Neural cell (in vitro differentiated cells): ENCODE data around the gene MSI2.

ENCODE experiments used
- CTCF ChIP-seq: fragments of 450-650 bp; IDR thresholded peaks from 2 replicates; pipeline ENCODE4 v1.5.1; 2014; ENCODE audit warnings: antibody characterized with exemption, mild to moderate bottlenecking, moderate library complexity; ENCODE audit not compliant: poor library complexity, severe bottlenecking
- EP300 ChIP-seq: fragments of 450-650 bp; conservative IDR thresholded peaks from 2 replicates; pipeline ENCODE4 v1.6.1; 2014; ENCODE audit warnings: antibody characterized with exemption, mild to moderate bottlenecking, moderate library complexity; ENCODE audit not compliant: poor library complexity, severe bottlenecking
- EZH2 ChIP-seq: fragments of 200-600, 300-800 bp; shearing (Covaris generic), sonication (generic); IDR thresholded peaks from 2 replicates; pipeline ENCODE4 v1.6.1; 2014; ENCODE audit warnings: antibody characterized with exemption, low read length, borderline replicate concordance, mild to moderate bottlenecking; ENCODE audit not compliant: insufficient read depth, poor library complexity, severe bottlenecking
- MXI1 ChIP-seq: fragments of 450-650 bp; conservative IDR thresholded peaks from 2 replicates; pipeline ENCODE4 v1.6.1; 2014; ENCODE audit warnings: antibody characterized with exemption, mild to moderate bottlenecking; ENCODE audit not compliant: poor library complexity, severe bottlenecking
- SMC3 ChIP-seq: fragments of 450-650 bp; conservative IDR thresholded peaks from 2 replicates; pipeline ENCODE4 v1.6.1; 2014; ENCODE audit warnings: antibody characterized with exemption, mild to moderate bottlenecking, moderate library complexity; ENCODE audit not compliant: poor library complexity
- TAF1 ChIP-seq: IDR thresholded peaks from 2 replicates; pipeline ENCODE4 v1.6.1; 2012; ENCODE audit warnings: low read depth

- TF ChIP-seq MXI1 = no peak
- no peak for TF ChIP-seq EP300
- no peak for TF ChIP-seq CTCF
- no peak for TF ChIP-seq TAF1
- no peak for TF ChIP-seq EZH2
- no peak for TF ChIP-seq SMC3
Observed at GRCh38 chr17:57274162-57274561, 17.8 kb downstream of the MSI2 start.
